ENCODE results near the gene HACL1.

Gene HACL1

DNA sequence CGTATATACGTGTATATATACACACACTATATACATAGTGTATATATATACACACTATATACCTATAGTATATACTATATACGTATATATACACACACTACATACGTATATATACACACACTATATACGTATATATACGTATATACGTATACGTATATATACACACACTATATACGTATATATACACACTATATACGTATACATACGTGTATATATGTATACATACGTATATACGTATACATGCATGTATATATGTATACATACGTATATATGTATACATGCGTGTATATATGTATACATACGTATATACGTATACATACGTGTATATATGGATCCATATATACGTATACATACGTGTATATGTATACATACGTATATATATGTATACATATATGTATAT, 9.4 kb downstream of the HACL1 start:
- H3K4me3 ChIP-seq (ENCODE audit: low read length) = no peak overlapping the region
- no peak for DNase-seq (ENCODE audit: low read depth, low spot score)

DNA sequence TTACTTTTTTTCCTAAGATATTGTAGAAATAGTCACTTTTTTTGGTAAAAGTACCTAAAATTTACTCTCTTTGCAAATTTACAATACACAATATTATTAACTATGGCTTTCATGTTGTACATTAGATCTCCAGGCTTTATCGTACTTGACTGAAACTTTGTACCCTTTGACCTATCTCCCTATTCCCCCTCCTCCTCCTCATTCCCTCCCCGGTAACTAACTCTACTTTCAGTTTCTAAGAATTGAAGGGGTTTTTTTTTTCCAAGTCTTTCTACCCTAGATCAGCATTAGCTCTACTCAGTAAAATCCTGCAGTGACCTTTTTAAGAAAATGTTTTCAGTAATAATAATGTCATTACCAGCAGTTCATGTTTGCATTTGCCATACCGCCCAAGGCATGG, 10.1 kb downstream of the HACL1 start:
- no peak overlapping the region for H3K4me3 ChIP-seq (ENCODE audit: low read length)
- DNase-seq (ENCODE audit: low read depth, low spot score) = no peak

DNA sequence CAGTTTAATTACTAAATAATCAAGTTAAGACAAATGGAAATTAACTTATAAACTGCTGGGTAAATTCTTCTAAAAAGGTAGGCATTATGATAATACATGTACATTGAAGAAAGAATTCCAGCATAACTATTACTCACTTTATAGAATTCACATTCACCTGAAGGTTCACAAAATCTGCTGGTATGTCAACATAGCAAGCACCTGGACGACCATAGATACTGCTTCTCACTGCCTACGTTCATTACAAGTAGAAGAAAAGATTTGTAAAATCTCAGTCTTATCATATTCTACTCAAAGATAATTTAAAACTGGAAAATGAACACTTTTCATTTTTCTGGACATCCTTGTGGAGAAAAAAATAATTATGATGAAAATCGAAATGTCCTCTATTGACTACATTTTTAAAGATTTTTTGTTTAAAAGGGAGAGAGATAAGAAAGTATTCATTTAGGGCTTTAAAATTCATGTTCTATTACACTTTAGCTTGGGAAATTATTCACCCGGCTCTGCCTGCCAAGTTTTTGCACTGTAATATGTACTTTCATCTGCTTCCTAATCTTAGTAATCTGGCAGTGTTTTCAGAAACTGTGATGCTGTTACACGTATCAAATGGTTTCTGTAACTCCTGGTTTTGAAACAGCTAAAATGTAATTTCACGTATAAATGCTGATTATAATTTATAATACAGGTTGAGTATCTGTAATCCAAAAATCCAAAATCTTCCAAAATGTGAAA, 16.1 kb downstream of the HACL1 start:
- DNase-seq (ENCODE audit: low read depth, low spot score) = no peak
- no peak overlapping the region for H3K4me3 ChIP-seq (ENCODE audit: low read length)

DNA sequence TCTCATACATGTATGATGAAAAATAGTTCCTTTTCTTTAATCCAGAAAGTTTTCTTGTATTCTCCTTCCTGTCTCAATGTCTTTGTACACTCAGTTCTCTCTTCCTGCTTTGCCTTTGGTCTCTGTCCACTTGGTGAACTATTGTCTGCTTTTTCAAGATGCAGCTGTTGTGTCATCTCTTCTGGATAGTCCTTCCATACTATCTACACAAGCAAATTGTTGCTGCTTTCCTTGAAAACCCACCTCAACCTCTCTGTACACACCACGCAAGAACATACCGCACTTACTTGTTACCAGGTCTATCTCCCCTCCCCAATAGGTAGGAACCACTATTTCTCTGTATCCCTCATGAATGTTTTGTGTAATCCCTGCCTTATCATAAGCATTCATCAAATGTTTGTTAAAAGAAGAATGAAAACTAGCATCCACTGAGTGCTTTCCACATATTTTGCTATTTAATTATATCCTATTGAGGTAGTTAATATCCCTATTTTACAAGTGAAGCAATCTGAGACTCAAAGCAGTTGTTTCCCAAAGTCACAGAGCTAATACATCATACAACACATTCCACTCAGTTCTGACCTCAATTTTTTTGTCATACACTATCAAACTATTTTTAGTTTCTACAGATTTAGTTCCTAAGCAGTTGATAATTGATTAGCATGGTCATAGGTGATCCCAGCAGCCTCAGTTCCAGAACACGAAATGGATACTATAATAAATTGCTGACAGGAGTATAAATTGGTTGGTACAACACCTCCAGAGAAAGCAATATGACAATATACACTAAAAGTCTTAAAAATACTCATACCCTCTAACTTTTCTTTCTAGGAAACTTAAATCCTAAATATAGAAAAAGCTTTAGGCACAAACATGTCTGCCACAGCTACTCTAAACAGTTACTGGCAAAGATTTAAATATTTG, 19.6 kb downstream of the HACL1 start:
- DNase-seq (ENCODE audit: low read depth, low spot score) = no peak
- H3K4me3 ChIP-seq (ENCODE audit: low read length) = no peak overlapping the region

DNA sequence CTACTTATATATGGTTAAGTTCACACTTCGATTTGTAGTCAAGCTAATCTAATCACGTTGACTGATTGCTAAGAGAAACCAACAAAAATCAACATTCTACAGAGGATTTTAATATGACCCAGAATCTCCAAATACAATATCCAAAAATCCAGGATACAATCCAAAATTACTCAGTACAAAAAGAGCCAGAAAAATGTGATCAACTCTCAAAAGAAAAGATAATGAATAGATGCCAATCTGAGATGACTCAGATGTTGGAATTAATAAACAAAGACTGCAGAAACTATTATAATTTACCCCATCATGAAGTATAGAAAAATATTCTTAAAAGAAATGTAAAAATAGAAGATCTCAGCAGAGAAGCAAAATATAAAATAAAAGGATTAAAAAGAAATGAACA, 22.3 kb downstream of the HACL1 start:
- no peak overlapping the region for H3K4me3 ChIP-seq (ENCODE audit: low read length)
- no peak for DNase-seq (ENCODE audit: low read depth, low spot score)

DNA sequence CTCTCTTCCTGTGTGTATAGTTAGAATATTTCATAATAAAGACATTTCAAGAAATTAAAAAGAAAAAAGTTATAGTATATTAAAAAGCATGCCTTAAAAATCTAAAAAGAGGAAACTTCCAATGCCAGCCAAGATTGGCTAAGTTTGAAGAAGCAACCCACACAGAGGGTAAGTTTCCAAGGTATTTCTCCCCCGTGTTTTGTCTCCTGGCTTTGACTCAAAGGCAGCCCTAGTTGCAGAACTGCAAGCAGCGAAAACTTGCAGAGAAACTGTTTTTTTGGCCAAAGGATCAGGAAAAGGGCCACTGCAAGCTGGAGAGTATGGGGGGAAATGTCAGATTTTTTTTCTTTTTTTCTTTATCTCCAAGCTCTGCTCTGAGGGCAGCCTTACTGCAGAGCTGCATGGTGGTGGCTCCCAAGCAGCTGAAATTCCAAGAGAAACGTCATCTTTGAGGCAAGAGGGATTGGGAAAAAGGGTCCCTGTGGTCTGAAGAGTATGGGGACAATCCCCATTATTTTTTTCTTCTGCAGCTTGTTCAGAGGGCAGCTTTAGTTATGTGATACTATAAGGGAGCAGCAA, 23.0 kb downstream of the HACL1 start:
- no peak overlapping the region for H3K4me3 ChIP-seq (ENCODE audit: low read length)
- DNase-seq (ENCODE audit: low read depth, low spot score) = no peak

DNA sequence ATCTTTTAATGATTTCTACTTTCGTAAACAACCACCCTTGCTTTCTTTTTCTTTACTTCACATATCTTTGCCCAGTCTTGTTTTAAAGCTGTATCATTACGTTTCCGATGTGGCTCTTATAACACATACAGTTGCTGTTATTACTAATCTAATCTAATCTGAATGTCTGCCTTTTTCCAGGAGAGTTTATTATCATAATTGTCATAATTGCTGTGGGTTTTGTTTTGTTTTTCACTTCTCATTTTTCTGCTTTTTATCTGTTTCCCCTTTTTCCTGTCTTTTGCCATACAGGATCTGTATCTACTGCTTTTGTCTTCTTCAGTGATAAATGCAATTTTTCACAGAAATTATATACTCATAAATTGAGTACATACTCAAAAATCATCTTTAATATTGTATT, 24.9 kb downstream of the HACL1 start:
- no peak overlapping the region for H3K4me3 ChIP-seq (ENCODE audit: low read length)
- DNase-seq (ENCODE audit: low read depth, low spot score) = no peak

DNA sequence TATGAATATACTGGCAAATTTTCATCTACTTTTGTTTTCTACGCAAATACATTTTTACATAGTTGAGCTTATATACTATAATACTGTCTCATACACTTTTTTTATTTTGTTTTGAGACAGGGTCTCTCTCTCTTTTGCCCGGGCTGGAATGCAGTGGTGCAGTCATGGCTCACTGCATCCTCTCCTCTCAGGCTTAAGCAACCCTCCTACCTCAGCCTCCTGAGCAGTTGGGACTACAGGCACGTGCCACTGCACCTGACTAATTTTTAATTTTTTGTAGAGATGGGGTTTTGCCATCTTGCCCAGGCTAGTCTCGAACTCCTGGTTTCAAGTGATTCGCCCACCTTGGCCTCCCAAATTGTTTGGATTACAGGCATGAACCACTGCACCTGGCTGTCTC, 25.9 kb downstream of the HACL1 start:
- no peak for DNase-seq (ENCODE audit: low read depth, low spot score)

DNA sequence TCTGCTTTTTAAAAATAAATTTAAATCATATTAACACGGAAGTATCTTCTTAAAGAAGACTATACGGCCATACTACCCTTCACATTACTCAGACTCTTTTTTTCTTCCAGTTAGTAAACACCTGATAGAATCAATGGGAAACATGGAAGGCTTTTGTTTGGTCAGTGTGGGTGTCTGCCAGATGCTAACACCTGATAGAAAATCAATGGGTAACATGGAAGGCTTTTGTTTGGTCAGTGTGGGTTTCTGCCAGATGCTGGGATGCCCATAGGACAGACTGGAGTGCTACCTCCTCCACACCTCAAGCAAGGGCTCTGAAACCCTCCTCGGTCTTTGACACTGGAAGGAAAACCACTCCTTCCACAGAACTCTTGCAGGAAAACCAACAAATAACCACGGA, 29.2 kb downstream of the HACL1 start:
- H3K4me3 ChIP-seq (ENCODE audit: low read length) = no peak overlapping the region
- no peak for DNase-seq (ENCODE audit: low read depth, low spot score)

More for the DNA sequence above, 25.9 kb downstream of the HACL1 start:
- H3K4me3 ChIP-seq (ENCODE audit: low read length) = no peak overlapping the region

DNA sequence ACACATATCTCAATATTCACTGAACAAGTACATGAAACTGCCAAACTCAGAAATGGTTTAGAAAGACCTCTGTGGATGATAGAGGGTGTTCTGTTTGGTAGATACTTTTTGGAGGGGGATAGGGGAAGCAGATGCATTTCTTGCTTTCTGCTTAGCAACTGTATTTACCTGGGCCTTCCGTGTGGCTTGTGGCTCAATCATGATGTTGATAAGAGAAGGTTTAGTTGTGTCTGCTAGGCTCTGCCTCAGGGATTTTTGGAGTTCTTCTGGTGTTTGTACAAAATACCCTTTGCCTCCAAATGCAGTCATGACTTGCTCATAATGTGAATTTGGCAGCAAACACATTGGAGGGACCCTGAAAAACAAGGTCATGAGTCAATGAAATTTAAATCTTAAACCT, 38.2 kb downstream of the HACL1 start:
- H3K4me3 ChIP-seq (ENCODE audit: low read length) = no peak overlapping the region
- no peak for DNase-seq (ENCODE audit: low read depth, low spot score)

DNA sequence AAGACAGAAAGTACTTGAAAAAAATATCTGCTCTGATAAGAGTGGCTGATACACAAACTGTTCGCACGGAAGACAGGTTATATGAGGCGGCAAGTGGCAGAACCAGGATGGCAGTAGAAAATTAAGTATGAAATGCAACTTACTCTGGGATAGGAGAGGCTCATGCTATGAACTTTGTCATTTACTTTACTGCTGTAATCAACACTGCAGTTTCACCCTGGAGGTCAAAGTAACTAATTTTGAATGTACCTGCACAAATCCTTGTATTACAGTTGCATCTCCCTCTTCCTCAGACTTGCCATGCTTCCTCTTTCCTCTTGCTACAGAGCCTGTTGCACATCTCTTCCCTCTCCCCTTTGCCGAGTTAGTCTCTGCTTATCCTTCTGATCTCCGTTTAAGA, 38.8 kb downstream of the HACL1 start:
- no peak for DNase-seq (ENCODE audit: low read depth, low spot score)
- H3K4me3 ChIP-seq (ENCODE audit: low read length) = no peak overlapping the region

DNA sequence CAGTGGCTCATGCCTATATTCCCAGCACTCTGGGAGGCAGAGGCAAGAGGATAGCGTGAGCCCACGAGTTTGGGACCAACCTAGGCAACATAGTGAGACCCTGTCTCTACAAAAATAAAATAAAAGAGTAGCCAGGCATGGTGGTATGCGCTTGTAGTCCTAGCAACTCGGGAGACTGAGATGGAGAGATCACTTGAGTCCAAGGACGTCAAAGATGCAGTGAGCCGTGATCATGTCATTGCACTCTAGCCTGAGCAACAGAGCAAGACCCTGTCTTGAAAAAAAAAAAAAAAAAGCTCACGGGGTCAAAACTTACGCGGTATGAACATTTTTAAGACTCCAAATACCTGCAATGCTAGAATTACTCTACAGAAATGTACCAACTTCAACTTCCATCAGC, 42.8 kb downstream of the HACL1 start:
- no peak overlapping the region for H3K4me3 ChIP-seq (ENCODE audit: low read length)
- no peak for DNase-seq (ENCODE audit: low read depth, low spot score)

DNA sequence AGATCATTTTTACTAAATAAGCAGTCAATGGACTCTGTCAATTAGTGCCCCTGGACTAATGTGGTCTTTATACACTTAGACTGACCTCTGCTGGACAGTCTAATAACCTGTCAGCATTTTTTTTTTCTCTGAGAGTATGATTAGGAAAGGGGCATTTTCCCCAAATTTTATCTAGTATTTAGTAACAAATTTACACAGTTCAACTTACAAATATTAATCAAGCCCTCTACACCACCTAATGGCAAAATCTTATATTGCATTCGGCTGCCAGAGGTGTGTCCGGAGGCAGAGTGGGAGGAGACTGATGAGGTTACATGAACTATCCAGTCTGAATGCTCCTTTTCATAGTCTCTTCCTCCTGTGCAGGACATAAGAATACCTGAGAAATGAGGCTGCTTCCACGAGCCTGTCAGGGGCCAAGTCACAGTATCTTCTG, 43.8 kb downstream of the HACL1 start:
- DNase-seq (ENCODE audit: low read depth, low spot score) = peak; percentile 38
- no peak overlapping the region for H3K4me3 ChIP-seq (ENCODE audit: low read length)

DNA sequence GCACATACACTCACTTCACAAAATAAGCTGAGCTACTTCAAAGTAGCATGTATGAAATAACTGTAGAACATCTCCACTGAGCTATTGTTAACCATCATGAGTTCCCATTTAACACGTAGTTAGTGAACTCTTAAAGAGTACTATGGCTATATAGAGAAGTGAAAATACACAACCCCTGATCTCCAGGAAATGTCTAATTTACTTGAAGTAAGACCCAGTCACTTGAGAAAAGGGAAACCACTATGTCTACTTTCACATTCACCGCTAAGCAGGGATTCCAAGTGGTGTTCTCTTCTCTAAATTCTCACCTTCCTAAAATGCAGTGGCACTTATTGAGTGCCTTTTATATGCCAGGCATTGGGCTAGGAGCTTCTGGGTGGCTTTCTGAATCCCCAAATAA, 44.9 kb downstream of the HACL1 start:
- DNase-seq (ENCODE audit: low read depth, low spot score) = no peak
- no peak overlapping the region for H3K4me3 ChIP-seq (ENCODE audit: low read length)

DNA sequence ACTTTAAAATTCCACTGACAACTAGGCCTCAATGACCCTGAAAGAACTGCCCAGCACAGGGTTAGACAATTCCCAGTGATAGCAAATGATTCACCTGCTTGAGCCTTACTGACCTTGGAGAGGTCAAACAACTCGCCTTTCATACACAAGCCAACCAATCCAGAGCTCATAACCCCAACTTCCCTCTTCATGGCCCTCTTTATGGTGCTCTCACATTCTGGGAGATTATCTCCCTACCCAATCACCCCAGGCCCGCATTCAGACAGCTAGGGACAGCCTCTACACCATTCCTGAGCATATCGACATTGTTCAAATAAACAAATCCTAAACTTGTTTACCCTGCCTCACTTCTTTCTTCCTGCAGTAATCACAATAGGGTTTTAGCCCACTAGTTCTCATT, 47.6 kb downstream of the HACL1 start:
- DNase-seq (ENCODE audit: low read depth, low spot score) = no peak
- H3K4me3 ChIP-seq (ENCODE audit: low read length) = no peak overlapping the region

DNA sequence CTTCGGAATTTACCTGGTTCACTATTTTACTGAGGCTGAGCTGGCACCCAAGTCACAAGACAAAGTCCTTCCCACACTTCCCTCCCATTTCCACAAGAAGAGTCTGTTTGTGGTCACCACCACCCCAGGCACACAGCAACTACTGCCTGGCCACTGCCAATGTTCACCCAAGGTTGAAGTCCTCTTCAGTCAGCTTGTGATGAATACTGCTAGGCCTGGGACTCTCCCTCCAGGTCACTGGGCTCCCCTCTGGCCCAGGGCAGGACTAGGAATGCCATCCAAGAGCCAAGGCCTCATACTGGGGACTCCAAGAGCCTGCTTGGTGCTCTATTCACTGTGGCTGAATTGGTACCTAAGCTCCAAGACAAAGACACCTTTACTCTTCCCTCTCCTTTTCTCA, 49.5 kb downstream of the HACL1 start:
- no peak overlapping the region for H3K4me3 ChIP-seq (ENCODE audit: low read length)
- DNase-seq (ENCODE audit: low read depth, low spot score) = no peak

DNA sequence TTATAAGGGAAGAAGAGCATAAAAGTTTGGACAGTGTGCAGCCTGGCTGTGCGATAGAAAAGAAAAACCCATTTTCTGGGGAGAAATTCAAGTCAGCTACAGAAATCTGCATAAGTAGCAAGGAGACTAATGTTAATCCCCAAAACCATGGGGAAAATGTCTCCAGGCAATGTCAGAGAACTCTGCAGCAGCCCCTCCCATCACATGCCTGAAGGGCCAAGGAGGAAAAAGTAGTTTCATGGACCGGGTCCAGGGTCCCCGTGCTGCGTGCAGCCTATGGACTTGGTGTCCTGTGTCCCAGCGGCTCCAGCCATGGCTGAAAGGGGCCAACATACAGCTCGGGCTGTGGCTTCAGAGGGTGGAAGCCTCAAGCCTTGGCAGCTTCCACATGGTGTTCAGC, 51.5 kb downstream of the HACL1 start:
- no peak for DNase-seq (ENCODE audit: low read depth, low spot score)
- H3K4me3 ChIP-seq (ENCODE audit: low read length) = no peak overlapping the region

DNA sequence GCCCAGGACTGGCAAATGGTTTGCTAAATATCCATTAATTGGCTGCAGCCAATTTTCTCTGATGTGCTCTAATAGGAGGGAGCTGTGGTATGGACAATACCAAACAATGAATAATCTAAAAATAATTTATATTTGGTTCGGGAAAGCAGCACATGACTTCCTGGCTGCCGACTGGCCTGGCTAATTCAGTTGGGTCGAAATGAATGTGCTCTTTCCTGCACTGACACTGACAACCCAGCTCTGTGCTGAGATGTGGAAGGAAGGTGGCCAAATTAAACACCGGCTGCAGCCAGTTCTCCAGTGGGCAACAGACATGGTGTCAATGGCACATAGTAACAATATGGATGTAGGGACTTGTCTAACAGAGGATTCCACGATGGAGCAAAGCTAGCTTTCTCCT, 58.8 kb downstream of the HACL1 start:
- no peak overlapping the region for H3K4me3 ChIP-seq (ENCODE audit: low read length)
- DNase-seq (ENCODE audit: low read depth, low spot score) = no peak

DNA sequence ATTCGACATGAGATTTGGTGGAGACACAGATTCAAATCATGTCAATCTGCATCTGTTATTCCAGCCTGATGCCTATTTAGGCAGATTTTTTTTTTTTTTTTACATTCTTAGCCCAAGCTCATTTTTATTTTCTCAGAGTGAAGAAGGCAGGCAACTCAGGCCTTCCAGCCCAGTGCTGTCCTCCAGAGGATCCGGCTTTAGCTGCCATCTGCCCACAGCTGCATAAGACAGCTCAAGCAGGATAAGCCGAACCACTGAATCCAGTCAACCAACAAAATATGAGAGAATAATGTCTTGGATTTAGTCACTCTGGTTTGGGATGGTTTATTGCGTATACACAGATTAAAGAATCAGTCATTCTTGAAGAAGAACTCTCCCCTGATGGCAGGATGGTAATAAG, 60.0 kb downstream of the HACL1 start:
- no peak overlapping the region for H3K4me3 ChIP-seq (ENCODE audit: low read length)
- no peak for DNase-seq (ENCODE audit: low read depth, low spot score)

DNA sequence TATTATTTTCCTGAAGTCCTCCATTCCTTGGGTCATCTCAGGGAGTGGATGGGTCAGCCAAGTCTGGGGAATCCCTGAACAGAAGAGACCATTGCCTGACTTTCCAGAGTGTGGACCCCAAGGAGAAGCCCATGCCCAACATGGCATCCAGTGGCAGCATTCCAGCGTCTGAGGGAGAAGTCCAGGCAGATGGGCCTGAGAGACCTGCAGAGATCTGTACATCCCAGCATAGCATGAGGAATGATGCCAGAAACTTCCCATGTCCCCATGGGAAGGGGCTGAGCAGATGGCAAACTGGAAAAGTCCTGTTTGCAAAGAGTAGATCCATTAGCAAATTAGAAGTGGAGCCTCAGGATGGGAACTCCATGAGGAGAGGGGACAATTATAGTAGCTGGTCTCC, 62.3 kb downstream of the HACL1 start:
- no peak overlapping the region for H3K4me3 ChIP-seq (ENCODE audit: low read length)
- DNase-seq (ENCODE audit: low read depth, low spot score) = no peak
